ENCODE data around the gene PAPPA2.

PAPPA2 gene

GRCh38 chr1:176539018-176539417 is 76.0 kb downstream of the PAPPA2 start:
- no peak for TF ChIP-seq CTCF (IDR thresholded peaks at IDR 0.05; ENCODE audit: borderline replicate concordance, insufficient read depth, low read depth, low read length)

GRCh38 chr1:176540428-176540827 is 77.5 kb downstream of the PAPPA2 start:
- TF ChIP-seq CTCF (IDR thresholded peaks at IDR 0.05; ENCODE audit: borderline replicate concordance, insufficient read depth, low read depth, low read length) = no peak
- no peak overlapping the region for H3K4me3 ChIP-seq (ENCODE audit: low read depth, low read length)

More at GRCh38 chr1:176539018-176539417, 76.0 kb downstream of the PAPPA2 start:
- no peak overlapping the region for H3K4me3 ChIP-seq (ENCODE audit: low read depth, low read length)

GRCh38 chr1:176541663-176542062 is 78.7 kb downstream of the PAPPA2 start:
- no peak for TF ChIP-seq CTCF (IDR thresholded peaks at IDR 0.05; ENCODE audit: borderline replicate concordance, insufficient read depth, low read depth, low read length)
- no peak overlapping the region for H3K4me3 ChIP-seq (ENCODE audit: low read depth, low read length)

- TF ChIP-seq CTCF (IDR thresholded peaks at IDR 0.05; ENCODE audit: borderline replicate concordance, insufficient read depth, low read depth, low read length) = no peak
Observed at GRCh38 chr1:176542352-176542751, 79.4 kb downstream of the PAPPA2 start.

DNA sequence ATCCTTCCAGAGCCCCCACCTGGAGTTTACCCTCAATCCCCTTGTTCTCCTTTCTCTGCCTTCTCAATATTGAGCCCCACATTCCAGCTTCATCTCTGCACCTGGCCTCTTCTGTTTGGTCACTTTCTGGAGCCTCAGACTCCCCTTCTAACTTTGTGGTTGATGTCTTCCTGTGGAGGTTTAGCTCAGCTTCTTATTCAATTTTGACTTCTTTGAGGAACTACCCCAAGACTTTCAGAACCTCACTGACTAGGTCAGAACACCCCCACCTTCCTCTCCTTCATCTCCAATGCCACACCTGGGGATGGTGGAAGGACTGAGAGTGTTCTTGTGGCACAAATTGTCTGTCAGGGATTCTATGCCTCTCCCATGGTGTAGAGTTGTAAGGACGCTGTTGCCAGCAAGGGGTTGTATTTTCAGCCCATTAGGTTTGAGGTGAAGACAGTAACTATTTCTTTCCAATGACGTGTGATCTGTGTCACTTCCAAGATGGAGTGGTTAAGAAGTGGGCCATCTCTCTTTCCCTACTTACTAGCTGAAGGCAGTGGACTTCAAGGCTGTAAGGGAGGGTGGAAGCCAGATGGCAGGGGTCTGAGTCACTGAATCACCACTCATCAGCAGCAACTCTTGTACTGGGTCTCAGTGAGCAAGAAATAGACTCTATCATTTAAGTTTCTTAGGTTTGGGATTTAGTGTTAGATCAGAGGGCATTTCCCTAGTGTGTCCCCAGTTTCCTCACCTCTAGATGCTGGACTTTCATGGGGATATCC is 80.6 kb downstream of the PAPPA2 start:
- no peak overlapping the region for H3K4me3 ChIP-seq (ENCODE audit: low read depth, low read length)
- no peak for TF ChIP-seq CTCF (IDR thresholded peaks at IDR 0.05; ENCODE audit: borderline replicate concordance, insufficient read depth, low read depth, low read length)

More at GRCh38 chr1:176542352-176542751, 79.4 kb downstream of the PAPPA2 start:
- no peak overlapping the region for H3K4me3 ChIP-seq (ENCODE audit: low read depth, low read length)

DNA sequence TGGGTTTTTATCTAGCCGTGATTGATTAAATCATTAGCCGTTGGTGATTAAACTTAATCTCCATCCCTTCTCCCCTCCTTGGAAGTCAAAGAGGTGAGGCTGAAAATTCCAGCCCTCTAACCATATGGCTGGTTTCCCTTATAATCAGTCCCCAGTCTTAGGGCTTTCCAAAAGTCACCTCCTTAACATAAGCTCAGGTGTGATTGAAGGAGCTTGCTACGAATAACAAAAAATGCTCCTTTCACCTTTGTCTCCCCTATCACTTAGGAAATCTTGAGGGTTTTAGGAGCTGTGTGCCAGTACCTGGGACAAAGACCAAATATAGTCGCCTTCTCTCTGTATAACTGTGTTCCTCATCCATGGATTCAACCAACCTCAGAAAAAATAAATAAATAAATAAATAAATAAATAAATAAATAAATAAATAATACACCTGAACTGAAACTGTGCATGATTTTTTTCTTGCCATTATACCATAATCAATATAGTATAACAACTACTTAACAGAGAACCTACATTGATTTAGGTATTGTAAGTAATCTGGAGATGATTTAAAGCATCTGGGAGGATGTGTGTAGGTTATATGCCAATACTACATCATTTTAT is 82.2 kb downstream of the PAPPA2 start:
- no peak for TF ChIP-seq CTCF (IDR thresholded peaks at IDR 0.05; ENCODE audit: borderline replicate concordance, insufficient read depth, low read depth, low read length)

GRCh38 chr1:176546825-176547224 is 83.8 kb downstream of the PAPPA2 start:
- no peak for TF ChIP-seq CTCF (IDR thresholded peaks at IDR 0.05; ENCODE audit: borderline replicate concordance, insufficient read depth, low read depth, low read length)
- H3K4me3 ChIP-seq (ENCODE audit: low read depth, low read length) = no peak overlapping the region

More for the DNA sequence above, 82.2 kb downstream of the PAPPA2 start:
- H3K4me3 ChIP-seq (ENCODE audit: low read depth, low read length) = no peak overlapping the region

Data from GM12875 (cell line).